Measurements from ENCODE around the gene PPP1R1B. TPM values are rescaled to one million over a fixed set of nuclear protein-coding genes. Genes with fewer than 3 reads are reported as not detected.

Gene PPP1R1B
- total and polyA plus RNA-seq, 2 donors, result 5.1 to 17.1 TPM

Other genes starting within 250 kb of the PPP1R1B start
- 18.6 TPM for gene FBXL20, start 225.3 kb upstream of the PPP1R1B start, total RNA-seq
- 4.0 TPM for gene FBXL20, start 225.3 kb upstream of the PPP1R1B start, polyA plus RNA-seq
- 27.4 TPM for gene MED1, start 175.7 kb upstream of the PPP1R1B start, total RNA-seq
- gene MED1, start 175.7 kb upstream of the PPP1R1B start, polyA plus RNA-seq, result 17.1 TPM
- 42.3 TPM for gene CDK12, start 165.5 kb upstream of the PPP1R1B start, total RNA-seq
- gene CDK12, start 165.5 kb upstream of the PPP1R1B start, polyA plus RNA-seq, result 18.9 TPM
- not detected for gene NEUROD2, start 19.0 kb upstream of the PPP1R1B start, total RNA-seq
- not detected for gene NEUROD2, start 19.0 kb upstream of the PPP1R1B start, polyA plus RNA-seq
- gene STARD3, start 10.2 kb downstream of the PPP1R1B start, total RNA-seq, result 18.2 TPM
- gene STARD3, start 10.2 kb downstream of the PPP1R1B start, polyA plus RNA-seq, result 69.4 TPM
- 3.3 TPM for gene TCAP, start 38.4 kb downstream of the PPP1R1B start, total RNA-seq
- gene TCAP, start 38.4 kb downstream of the PPP1R1B start, polyA plus RNA-seq, result 0.73 TPM
- gene PNMT, start 41.5 kb downstream of the PPP1R1B start, total RNA-seq, result not detected
- gene PNMT, start 41.5 kb downstream of the PPP1R1B start, polyA plus RNA-seq, result 9.3 TPM
- 10.0 TPM for gene PGAP3, start 61.1 kb downstream of the PPP1R1B start, total RNA-seq
- gene PGAP3, start 61.1 kb downstream of the PPP1R1B start, polyA plus RNA-seq, result 19.1 TPM
- gene ERBB2, start 73.1 kb downstream of the PPP1R1B start, total RNA-seq, result 60.5 TPM
- gene ERBB2, start 73.1 kb downstream of the PPP1R1B start, polyA plus RNA-seq, result 38.3 TPM
- 7.9 TPM for gene MIEN1, start 103.6 kb downstream of the PPP1R1B start, total RNA-seq
- 60.5 TPM for gene MIEN1, start 103.6 kb downstream of the PPP1R1B start, polyA plus RNA-seq
- 2.9 TPM for gene GRB7, start 111.0 kb downstream of the PPP1R1B start, total RNA-seq
- gene GRB7, start 111.0 kb downstream of the PPP1R1B start, polyA plus RNA-seq, result 2.7 TPM
- 1.2 TPM for gene IKZF3, start 237.4 kb downstream of the PPP1R1B start, total RNA-seq
- gene IKZF3, start 237.4 kb downstream of the PPP1R1B start, polyA plus RNA-seq, result 0.58 TPM
- gene ZPBP2, start 241.2 kb downstream of the PPP1R1B start, total RNA-seq, result not detected
- 0.06 TPM for gene ZPBP2, start 241.2 kb downstream of the PPP1R1B start, polyA plus RNA-seq